Gastrocnemius medialis (tissue), 4 donors: Measurements from ENCODE around the gene MCMBP. TPM values are rescaled to one million over a fixed set of nuclear protein-coding genes. Genes with fewer than 3 reads are reported as not detected.
"Not testable (repeated sequence)": the region's sequence is repeated elsewhere in the genome, so short reads cannot be mapped to it uniquely, and the experiment has no call there.

ENCODE experiments used
- ATAC-seq, 2 donors: fragments of 150-250 bp; one replicate each; pipeline ENCODE4 v1.9.1; 2016
- DNase-seq, 2 donors: peaks; one replicate each; pipeline ENCODE4 v3.0.0-alpha.2; 2019
- H3K27ac ChIP-seq, 4 donors: fragments of 200-600 bp; sonication (generic); 1 replicate in 1 of 4; 2 replicates in 3 of 4; pipeline ENCODE4 v1.5.1; 2016 to 2018; ENCODE audit warnings: mild to moderate bottlenecking in 2 of 4, moderate library complexity in 1 of 4
- H3K27me3 ChIP-seq, 3 donors: fragments of 200-600 bp; sonication (generic) in 2 of 3; 1 replicate in 1 of 3; 2 replicates in 2 of 3; pipeline versions ENCODE4 v1.5.1 to v1.6.0; 2016 to 2019; ENCODE audit warnings: mild to moderate bottlenecking in 1 of 3, moderate library complexity in 1 of 3
- H3K36me3 ChIP-seq, 2 donors: fragments of 200-600 bp; sonication (generic) in 1 of 2; one replicate each; pipeline ENCODE4 v1.5.1; 2017 to 2018
- H3K4me1 ChIP-seq, 2 donors: fragments of 200-600 bp; sonication (generic) in 1 of 2; one replicate each; pipeline ENCODE4 v1.5.1; 2016 to 2017; ENCODE audit warnings: mild to moderate bottlenecking in 2 of 2
- H3K4me3 ChIP-seq, 4 donors: fragments of 200-600 bp; sonication (generic) in 3 of 4; 1 replicate in 1 of 4; 2 replicates in 3 of 4; pipeline ENCODE4 v1.5.1; 2016 to 2019; ENCODE audit warnings: mild to moderate bottlenecking in 2 of 4
- H3K9me3 ChIP-seq, 3 donors: fragments of 200-600 bp; sonication (generic) in 2 of 3; 1 replicate in 1 of 3; 2 replicates in 2 of 3; pipeline ENCODE4 v1.5.1; 2016 to 2019
- POLR2A ChIP-seq, 2 donors: fragments of 450-650 bp; IDR thresholded peaks; one replicate each; pipeline ENCODE4 v1.6.1; 2017; ENCODE audit warnings: antibody characterized with exemption in 2 of 2, mild to moderate bottlenecking in 2 of 2, moderate library complexity in 2 of 2
- in situ Hi-C, 4 donors: fragments of 200-750 bp; cut with MboI; loops; one replicate each; pipeline versions ENCODE4 v1.15.0 to v1.8.0; 2017; ENCODE audit warnings: low sequenced_read_pairs in 4 of 4
- intact Hi-C: fragments of 100-400 bp; cut with DNase I; formaldehyde crosslinking; loops from one replicate; pipeline ENCODE4 v1.15.1; 2023; ENCODE audit warnings: low total_unique reads
- total RNA-seq, 4 donors: library from RNA; depleted of rRNA; stranded (reverse); fragments of >200 nt; gene quantifications; one replicate each; pipeline versions ENCODE4 v1.1.0 to v1.2.3, GENCODE V29; 2016
- TF ChIP-seq, protein P1 (sequence below), 5 experiments: fragments of 450-650 bp in 3 of 5; fragments of 200-600 bp in 2 of 5; sonication (generic) in 2 of 5; IDR thresholded peaks in 4 of 5; conservative IDR thresholded peaks in 1 of 5; 1 replicate in 4 of 5; 2 replicates in 1 of 5; pipeline ENCODE4 v1.5.1; 2016 to 2019; ENCODE audit warnings: antibody characterized with exemption in 5 of 5, mild to moderate bottlenecking in 3 of 5, moderate library complexity in 3 of 5

Gene MCMBP
- total RNA-seq, 4 donors from 2014 or later, result 28.1 to 43.6 (median 33.2) TPM

DNA sequence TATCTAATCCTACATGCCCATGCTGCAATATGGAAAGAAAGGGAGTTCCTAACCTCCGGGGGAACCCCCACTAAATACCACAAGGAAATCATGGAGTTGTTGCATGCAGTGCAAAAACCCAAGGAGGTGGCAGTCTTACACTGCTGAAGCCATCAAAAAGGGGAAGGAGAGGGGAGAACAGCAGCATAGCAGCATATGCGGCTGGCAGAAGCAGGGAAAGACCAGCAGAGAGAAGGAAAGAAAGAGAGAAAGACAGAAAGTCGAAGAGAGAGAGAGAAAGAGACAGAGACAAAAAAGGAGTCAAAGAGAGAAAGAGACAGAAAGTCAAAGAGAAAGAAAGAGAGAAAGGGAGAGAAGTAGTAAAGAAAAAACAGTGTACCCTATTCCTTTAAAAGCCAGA lies 16.1 kb upstream of the MCMBP start:
- peaks cover 12 to 14% of the 10 kb centered on the region in 2 donors for H3K4me1 ChIP-seq

DNA sequence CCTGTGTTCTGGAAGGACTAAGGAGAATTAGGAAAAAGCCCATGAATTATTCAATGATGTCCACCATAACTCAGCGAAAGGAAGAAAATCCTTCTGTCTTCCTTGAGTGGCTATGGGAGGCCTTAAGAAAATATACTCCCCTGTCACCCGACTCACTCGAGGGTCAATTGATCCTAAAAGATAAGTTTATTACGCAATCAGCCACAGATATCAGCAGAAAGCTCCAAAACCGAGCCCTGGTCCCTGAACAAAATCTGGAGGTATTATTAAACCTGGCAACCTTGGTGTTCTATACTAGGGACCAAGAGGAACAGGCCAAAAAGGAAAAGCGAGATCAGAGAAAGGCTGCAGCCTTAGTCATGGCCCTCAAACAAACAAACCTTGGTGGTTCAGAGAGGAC lies 13.4 kb upstream of the MCMBP start:
- H3K27ac ChIP-seq, intact Hi-C loops, H3K27me3 ChIP-seq, ATAC-seq, DNase-seq, H3K4me1 ChIP-seq, H3K4me3 ChIP-seq, in situ Hi-C loops, H3K9me3 ChIP-seq, H3K36me3 ChIP-seq: not testable (repeated sequence)

More for the DNA sequence above, 16.1 kb upstream of the MCMBP start:
- H3K9me3 ChIP-seq, H3K4me3 ChIP-seq, in situ Hi-C loops, DNase-seq, H3K36me3 ChIP-seq, intact Hi-C loops, ATAC-seq, H3K27ac ChIP-seq, H3K27me3 ChIP-seq: not testable (repeated sequence)

DNA sequence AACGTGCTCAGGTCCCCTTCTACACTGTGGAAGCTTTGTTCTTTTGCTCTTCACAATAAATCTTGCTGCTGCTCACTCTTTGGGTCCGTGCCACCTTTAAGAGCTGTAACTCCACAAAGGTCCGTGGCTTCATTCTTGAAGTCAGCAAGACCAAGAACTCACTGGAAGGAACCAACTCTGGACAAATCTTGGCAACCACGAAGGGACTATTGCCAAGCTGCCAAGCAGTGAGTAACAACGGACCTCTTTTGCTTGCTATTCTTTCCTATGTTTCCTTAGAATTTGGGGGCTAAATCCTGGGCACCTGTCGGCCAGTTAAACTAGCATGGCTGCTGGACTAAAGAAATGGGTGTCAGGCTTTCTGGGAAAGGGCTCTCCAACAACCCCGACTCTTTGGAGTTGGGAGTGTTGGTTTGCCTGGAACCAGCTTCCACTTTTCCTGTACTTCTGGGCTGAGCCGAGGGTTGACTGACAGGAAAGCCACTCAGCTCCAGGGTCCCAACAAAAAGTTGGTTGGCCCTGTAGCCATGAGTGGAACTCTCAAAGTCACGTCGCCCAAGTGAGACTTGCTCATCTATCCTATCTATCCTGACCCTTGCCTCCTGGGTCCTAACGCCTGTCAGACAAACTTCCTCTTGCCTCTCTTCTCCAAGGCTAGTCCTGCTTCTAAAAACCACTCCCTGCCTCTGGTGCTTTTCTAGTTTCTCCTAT lies 11.4 kb upstream of the MCMBP start:
- H3K27me3 ChIP-seq, intact Hi-C loops, H3K27ac ChIP-seq, H3K9me3 ChIP-seq, H3K4me1 ChIP-seq, H3K36me3 ChIP-seq, DNase-seq, ATAC-seq, in situ Hi-C loops, H3K4me3 ChIP-seq: not testable (repeated sequence)

DNA sequence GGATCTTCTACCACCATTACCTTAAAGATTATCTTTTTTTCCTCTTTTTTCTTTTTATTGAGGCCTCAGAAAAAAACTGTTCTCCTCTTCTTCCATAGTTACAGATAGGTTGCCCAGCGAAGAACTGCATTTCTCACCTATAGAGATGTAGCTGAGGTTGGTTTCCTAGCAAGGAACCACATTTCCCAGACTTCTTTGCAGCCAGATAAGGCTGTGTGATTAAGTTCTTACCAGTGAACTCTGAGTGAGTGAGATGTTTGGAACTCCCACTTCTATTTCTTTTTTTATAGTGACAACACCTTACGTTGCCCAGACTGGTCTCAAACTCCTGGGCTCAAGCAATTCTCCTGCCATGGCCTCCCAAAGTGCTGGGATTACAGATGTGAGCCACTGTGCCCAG lies 5.9 kb upstream of the MCMBP start:
- DNase-seq, result no peak
- in situ Hi-C loops, result no loop called here
- no peak for TF ChIP-seq POLR2A (IDR thresholded peaks at IDR 0.05)
- TF ChIP-seq, protein P1, sequence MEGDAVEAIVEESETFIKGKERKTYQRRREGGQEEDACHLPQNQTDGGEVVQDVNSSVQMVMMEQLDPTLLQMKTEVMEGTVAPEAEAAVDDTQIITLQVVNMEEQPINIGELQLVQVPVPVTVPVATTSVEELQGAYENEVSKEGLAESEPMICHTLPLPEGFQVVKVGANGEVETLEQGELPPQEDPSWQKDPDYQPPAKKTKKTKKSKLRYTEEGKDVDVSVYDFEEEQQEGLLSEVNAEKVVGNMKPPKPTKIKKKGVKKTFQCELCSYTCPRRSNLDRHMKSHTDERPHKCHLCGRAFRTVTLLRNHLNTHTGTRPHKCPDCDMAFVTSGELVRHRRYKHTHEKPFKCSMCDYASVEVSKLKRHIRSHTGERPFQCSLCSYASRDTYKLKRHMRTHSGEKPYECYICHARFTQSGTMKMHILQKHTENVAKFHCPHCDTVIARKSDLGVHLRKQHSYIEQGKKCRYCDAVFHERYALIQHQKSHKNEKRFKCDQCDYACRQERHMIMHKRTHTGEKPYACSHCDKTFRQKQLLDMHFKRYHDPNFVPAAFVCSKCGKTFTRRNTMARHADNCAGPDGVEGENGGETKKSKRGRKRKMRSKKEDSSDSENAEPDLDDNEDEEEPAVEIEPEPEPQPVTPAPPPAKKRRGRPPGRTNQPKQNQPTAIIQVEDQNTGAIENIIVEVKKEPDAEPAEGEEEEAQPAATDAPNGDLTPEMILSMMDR (IDR thresholded peaks at IDR 0.05 in 4 of 5, conservative IDR thresholded peaks at IDR 0.05 in 1 of 5), result no peak
- Histone ChIP-seq H3K27ac (no peak overlapping the region), H3K4me3 (no peak overlapping the region), H3K9me3 (no peaks in the 10 kb centered on the region), H3K36me3 (no peaks in the 10 kb centered on the region), H3K4me1 (peaks cover 3 to 5% of the 10 kb centered on the region in 2 donors), H3K27me3 (no peaks in the 10 kb centered on the region)
- no peak for ATAC-seq
- intact Hi-C loops, result no loop called here

DNA sequence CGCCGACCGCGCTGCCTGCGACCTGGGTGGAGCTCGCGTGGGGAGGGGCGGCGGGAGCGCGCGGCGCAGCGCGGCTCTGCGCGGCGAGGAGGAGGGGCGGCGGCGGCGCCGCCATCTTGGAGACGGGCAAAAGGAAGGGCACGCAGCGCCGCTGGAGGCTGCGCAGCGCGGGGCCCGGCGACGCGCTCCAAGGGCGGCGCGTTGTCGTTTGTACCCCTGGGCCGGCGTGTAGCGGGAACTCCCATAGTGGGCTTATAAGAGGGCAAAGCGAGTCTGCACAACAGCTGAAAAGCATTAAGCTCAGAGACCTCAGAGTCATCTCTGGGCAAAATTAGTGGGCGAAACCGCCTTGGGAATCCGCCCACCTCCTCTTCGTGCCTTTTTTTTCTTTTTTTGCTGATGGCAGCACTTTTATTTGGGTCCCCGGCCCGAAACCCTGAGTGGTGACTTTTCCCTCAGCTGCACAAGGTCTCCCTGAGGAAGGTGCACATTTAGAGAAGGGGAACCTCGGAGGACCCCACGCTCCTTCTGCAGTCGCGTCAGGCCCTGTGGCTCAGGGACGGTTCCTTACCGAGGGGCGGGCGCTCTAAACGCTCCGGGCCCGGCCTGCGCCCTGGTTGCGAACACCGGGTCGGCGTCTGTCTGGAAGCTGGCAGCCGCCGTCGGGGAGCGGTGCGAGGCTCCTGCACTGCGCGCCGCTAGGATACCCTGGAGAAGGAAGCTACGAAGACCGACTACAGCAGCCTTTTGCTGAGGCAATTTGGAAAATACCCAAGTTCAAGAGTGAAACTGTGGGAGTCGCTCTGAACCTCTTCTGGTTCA lies 428 bp upstream of the MCMBP start:
- peak in 1 of 2 donors; percentile 42 for TF ChIP-seq POLR2A (IDR thresholded peaks at IDR 0.05)
- TF ChIP-seq, protein P1 (IDR thresholded peaks at IDR 0.05 in 4 of 5, conservative IDR thresholded peaks at IDR 0.05 in 1 of 5), result peak in 1 of 5 experiments; percentile 2
- Histone ChIP-seq H3K4me1 (peaks cover 17 to 28% of the 10 kb centered on the region in 2 donors), H3K27me3 (no peaks in the 10 kb centered on the region), H3K36me3 (no peaks in the 10 kb centered on the region), H3K9me3 (no peaks in the 10 kb centered on the region), H3K4me3 (peak overlapping the region; percentile 85 to 96 (median 90)), H3K27ac (peak overlapping the region; percentile 89 to 97 (median 92))
- intact Hi-C loops, result loop anchor here (1.0 to 5.0 kb wide), 5 partner anchors 19 to 1116 kb away; partner anchors contain the start of genes BAG3 and SEC23IP
- in situ Hi-C loops, result loop anchor here in 3 of 4 donors (25.0 kb wide), 3 partner anchors 186 to 711 kb away; partner anchors contain the start of gene SFXN4 (in 1 of the 3)
- DNase-seq, result peak; percentile 71 to 81
- ATAC-seq, result peak; percentile 92 to 93
